ENCODE results near the gene EVC2.

Gene EVC2

DNA sequence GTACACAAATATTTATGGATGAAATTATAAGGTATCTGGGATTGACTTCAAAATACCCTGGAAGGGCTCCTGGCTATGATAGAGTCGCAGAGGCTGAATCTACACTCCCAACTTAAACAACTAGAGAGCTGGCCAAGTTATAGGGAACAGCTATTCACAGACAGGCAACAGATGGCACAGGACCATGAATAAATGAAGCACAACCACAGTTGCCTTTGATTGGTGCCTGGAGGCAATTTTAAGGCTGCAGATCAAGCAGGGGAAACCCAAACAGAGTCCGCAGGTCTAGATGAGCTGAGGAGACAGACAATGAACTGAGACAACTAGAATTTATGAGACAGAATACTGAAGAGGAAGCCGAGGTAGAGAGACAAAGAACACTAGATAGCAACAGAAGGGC lies 155.9 kb downstream of the EVC2 start:
- no peak for DNase-seq

DNA sequence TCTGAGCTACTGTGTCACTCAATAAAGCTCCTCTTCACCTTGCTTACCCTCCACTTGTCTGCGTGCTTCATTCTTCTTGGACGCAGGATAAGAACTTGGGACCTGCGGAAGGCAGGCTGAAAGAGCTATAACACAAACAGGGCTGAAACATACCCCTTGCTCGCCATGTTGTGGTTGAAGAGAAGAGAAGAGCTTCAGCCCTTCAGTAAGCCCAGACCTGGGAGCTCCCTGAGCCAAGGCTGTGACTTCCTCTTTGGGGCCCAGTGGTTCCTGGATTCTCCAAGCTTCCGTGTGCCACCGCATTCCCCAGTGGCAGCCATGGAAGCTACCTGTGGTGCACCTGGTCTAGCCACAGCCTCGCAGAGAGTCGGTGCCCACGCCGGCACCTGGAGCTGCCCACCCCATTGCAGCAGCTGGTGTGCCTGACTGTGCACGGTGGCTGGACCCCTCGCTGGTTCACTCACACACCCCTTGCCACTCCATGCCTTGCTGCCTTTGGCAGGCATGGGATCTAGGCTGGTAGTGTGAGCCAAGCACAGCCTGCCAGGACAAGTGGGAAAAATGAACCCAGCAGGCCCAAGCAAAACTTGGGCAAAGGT lies 160.6 kb downstream of the EVC2 start:
- no peak for DNase-seq

DNA sequence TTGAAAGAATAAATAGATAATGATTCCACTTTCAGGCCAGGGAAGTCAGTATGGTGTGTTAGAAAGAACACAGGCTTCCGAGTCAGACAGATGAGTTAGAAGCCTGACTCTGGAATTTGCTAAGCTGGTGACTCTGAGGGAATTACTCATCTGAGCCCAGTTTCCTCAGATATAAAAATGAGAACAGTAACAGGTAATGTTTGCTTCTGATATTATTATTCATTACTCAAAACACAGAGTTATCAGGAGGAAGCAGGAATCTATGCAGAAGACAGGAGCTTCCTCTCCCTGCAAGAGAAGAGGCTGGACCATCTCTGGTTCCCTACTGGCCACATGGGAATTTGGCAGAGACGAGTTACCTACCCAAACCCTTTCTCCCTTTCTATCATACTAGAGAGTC lies 163.1 kb downstream of the EVC2 start:
- no peak for DNase-seq

DNA sequence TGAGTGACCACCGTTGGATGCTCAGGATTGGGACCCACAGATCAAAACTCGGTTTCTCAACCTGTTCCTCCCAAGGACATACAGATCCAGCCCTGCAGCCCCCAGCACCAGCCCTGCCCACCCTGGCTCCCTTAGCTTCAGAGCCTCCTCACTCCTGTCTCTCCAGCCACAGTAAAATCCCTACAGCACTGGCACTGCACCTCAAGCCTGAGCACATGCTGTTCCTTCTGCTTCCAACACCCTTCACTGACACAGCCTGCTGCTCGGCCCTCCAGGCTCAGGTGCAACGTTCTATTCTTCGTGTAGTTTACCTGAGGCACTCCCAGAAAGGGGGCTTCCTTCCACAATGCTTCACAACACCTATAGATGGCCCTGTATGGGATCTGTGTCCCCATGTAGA lies 163.6 kb downstream of the EVC2 start:
- no peak for DNase-seq

DNA sequence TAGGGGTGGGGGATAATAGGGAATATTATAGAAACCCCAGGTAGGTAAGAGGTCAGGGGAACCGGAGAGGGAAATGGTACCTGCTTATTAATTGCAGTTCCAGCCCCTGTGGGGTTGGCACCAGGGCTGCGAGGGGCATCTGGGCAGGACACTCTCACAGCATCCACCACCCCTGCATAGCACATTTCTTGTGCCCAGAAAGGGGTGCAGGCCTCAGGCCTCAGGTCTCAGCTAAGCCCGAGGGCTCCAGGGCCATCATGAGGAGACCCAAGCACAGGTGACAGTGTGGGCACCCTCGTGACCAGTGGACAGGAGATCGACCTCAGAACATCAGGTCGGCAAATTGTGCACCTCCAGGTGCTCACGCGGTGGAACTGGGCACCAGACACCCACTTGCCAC lies 164.7 kb downstream of the EVC2 start:
- no peak for DNase-seq

DNA sequence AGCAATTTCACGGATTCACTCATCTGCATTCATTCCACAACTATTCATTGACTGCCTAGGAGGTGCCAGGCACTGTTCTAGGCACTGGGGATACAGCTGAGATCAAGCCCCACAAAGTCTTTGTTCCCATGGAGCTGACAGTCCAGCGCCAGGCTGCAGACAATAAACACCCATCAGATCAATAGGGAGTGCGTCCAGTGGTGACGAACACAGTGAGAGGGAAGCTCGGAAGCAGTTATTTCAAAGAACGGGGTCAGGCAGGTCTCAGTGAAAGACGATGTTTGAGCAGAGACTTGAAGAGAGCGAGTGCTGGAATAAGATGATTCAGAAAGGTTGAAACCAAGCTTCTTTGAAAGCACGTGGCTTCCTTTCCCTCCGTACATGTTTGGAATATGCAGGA lies 167.2 kb downstream of the EVC2 start:
- no peak for DNase-seq

DNA sequence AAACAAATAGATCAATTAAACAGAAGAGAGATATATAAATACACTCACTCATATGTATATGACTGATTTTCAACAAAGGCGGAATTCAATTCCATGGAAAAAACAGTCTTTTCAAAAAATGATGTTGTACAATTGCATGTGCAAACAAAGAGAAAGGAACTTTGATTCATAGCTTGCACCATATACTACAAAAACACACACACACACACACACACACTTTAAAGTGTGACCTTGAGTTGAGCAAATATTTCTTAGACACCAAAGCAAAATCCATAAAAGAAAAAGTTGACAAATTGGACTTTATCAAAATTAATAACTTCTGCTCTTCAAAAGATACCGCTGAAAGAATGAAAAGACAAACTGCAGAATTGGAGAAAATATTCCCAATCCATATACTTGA lies 168.8 kb downstream of the EVC2 start:
- no peak for DNase-seq

DNA sequence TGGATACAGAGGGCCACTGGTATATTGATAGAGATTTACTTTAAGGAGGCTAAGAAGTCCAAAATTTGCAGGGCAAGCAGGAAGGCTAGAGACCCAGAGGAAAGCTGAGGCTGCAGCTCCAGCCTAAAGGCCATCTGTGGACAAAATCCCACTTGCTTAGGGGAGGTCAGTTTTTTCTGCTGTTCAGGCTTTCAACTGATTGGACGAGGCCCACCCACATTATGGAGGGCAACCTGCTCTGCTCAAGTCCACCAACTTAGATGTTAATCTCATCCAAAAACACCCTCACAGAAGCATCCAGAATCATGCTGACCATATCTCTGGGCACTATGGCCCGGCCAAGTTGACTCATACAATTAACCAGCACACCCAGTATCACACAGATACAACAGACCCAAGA lies 176.3 kb downstream of the EVC2 start:
- DNase-seq, result no peak

DNA sequence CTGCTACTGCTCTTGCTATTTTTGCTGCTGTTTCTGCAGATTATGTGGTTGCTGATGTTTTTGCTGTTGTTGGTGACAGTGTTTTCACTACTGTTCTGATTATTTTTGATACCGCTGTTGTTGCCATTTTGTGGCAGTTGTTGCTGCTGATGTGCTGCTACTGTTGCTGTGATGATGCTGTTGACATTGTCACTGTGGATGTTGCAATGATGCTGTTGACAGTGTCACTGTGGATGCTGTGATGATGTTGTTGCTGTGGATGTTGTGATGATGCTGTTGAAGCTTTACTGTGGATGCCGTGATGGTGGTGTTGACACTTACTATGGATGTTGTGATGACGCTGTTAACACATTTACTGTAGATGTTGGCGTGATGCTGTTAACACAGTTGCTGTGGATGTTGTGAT lies 180.3 kb downstream of the EVC2 start:
- no peak for DNase-seq

DNA sequence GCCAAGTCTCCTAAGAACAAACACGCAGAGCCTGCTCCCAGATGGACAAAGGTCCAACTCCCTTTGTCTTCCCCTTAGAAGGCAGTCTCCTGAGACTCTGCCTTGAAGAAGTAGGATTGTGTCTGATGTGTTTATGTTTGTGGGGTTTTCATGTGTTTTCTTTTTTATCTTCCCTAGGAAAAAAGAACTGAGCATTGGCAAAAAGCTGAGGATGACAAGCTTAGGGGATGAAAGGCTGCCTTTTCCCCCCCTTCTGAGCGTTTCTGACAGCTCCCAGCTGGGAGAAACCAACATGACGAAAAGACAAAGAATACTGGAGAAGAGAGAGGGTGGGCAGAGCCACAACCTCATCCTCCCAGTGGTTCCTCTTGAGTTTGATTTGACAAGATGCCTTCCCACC lies 181.1 kb downstream of the EVC2 start:
- no peak for DNase-seq

DNA sequence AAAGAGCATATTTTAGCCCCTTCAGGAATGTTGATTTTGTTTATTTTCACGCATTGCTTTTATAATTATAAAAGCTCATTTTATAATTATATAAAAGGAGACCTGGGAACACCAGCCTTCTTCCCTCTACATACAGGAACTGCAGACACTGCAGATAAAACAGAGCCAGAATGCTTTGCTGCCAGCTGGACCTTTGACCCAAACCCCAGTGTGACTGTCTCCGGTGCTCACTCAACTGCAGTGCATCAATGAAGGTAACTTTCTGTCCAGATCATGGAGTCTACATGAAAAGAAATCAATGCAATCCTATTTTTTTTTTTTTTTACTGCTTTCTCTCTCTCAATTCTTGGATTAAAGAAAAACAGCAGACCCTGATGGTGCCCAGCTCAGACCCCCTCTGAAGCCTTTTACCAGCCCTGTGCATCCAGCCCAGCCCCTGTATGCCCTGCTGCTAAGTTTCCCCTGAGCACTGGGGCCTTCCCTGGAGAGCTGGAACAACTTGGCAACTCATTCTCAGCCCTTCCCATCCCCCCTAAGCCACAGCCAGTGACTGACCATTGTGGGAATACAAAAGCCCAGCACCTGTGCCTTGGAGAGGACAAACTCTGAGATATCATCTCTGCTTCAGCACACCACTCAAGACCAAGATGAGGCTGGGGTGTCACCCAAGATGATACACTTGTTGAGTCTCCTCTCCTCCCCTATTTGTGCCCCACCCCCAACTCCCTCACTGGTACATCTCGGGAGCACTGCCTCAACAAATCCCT lies 182.1 kb downstream of the EVC2 start:
- no peak for DNase-seq

DNA sequence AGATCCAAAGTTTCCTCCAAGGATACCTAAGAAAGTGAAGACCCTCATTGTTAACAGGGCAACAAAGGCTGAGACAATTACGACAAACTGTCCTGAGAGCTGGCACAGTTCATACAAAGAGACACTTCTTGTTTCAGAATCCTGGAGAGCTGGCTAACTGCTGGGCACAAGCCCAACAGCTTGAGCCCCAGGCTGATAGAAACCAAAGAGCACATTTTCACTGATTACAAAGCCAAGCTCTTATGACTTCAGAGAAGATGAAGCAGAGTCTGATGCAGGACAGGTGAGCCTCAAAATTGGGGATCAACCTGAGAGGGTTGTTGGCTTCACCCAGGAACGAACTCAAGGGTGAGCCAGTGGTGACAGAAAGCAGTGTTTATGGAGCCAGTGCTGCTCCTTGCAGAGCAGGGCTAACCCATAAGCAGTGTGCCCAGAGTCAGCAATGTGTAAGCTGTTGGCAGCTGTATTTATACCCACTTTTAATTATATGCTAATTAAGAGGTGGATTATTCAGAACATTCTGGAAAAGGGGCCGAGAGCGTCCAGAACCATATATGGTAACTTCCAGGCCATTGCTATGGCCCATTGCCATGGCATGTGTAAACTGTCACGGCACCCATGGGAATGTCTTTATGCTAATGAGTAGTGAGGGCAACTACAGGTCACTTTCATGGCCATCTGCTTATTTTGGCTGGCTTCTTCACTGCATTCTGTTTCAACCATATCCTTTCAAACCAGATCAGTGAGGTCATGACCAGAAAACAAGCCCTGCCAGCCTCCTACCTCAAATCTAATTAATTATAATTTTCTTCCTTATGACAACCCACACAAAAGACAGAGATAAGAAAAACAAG lies 183.7 kb downstream of the EVC2 start:
- no peak for DNase-seq

DNA sequence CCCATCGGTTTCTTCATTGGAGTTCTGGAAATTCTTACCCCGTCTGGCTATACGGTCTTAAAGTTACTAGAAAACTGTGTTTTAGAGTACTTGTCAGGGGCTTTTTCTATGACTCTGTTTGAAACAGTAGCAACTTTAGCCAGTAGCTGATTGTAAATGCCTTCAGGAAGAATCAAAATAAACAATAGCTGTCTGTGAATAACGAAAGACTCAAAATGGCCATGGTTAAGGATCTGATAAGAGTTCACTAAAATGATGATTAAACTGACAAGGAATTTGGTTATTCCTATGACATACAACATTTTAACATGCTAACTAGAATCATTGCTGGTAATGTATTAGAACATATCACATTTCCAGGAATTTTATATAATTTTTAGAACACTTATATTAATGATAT lies 191.0 kb downstream of the EVC2 start:
- DNase-seq, result peak; percentile 3

DNA sequence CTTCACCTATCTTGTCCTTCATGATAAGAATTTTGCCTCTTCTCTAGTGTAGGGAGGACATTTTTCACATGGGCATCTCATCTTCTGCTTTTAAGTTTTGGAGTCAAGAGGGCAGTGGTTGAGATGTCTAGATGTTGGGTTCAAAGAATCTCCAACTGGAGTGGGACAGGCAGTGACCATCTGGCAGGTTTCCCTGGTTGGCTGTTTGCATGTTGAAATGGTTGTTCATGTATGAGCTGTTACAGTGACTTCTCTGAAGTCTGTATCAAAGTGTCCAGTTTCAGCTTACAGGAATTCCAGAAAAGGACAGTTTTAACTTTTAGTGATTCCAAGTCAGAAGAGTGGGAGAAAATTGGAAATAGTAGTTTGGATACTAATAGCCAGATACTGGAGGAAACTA lies 192.7 kb downstream of the EVC2 start:
- no peak for DNase-seq

Measured in NCI-H526 treated with DMSO at 0.1 percent for 48 hours (cell line).